DND-41 (cell line): ENCODE measurements around the gene SPRYD3.

ENCODE experiments used
- ATAC-seq: fragments of 200-7000 bp; cut with Tn5 transposase; 3 replicates; pipeline ENCODE4 v1.9.1; 2021; ENCODE audit warnings: low read depth; ENCODE audit not compliant: insufficient read depth
- DNase-seq: peaks from one replicate; pipeline ENCODE4 v3.0.0-alpha.2; 2020
- H2AFZ ChIP-seq: 2 replicates; pipeline ENCODE4 v1.6.0; 2012; ENCODE audit warnings: low read depth, low read length
- H3K27ac ChIP-seq: 2 replicates; pipeline ENCODE4 v1.5.1; 2012; ENCODE audit warnings: low read length, inconsistent platforms
- H3K27me3 ChIP-seq: fragments of 200-600 bp; sonication (generic); 2 replicates; pipeline ENCODE4 v1.6.0; 2012; ENCODE audit warnings: low read length, mild to moderate bottlenecking, inconsistent platforms; ENCODE audit not compliant: insufficient read depth, poor library complexity
- H3K36me3 ChIP-seq: 2 replicates; pipeline ENCODE4 v1.5.1; 2012; ENCODE audit warnings: low read length, inconsistent platforms; ENCODE audit not compliant: insufficient read depth
- H3K4me1 ChIP-seq: 2 replicates; pipeline ENCODE4 v1.5.1; 2012; ENCODE audit warnings: mild to moderate bottlenecking, low read length; ENCODE audit not compliant: insufficient read depth
- H3K4me2 ChIP-seq: 2 replicates; pipeline ENCODE4 v1.6.0; 2012; ENCODE audit warnings: mild to moderate bottlenecking, moderate library complexity, low read length, inconsistent platforms; ENCODE audit not compliant: insufficient read depth
- H3K4me3 ChIP-seq, 2 experiments: fragments of 200-600 bp in 1 of 2; shearing (Covaris generic) in 1 of 2; 2 replicates each; pipeline ENCODE4 v1.5.1; 2012 to 2016; ENCODE audit warnings: inconsistent platforms in 2 of 2, low read length in 2 of 2, mild to moderate bottlenecking in 2 of 2, low read depth in 1 of 2, moderate library complexity in 1 of 2
- H3K79me2 ChIP-seq: 2 replicates; pipeline ENCODE4 v1.6.0; 2012; ENCODE audit warnings: low read length, inconsistent platforms; ENCODE audit not compliant: insufficient read depth
- H3K9ac ChIP-seq: 2 replicates; pipeline ENCODE4 v1.6.0; 2012; ENCODE audit warnings: low read depth, mild to moderate bottlenecking, inconsistent platforms, low read length, moderate library complexity
- H3K9me3 ChIP-seq: 2 replicates; pipeline ENCODE4 v1.5.1; 2012; ENCODE audit warnings: low read length, moderate library complexity, mild to moderate bottlenecking, inconsistent platforms; ENCODE audit not compliant: insufficient read depth, severe bottlenecking
- H4K20me1 ChIP-seq: 2 replicates; pipeline ENCODE4 v1.6.0; 2012; ENCODE audit warnings: low read length; ENCODE audit not compliant: insufficient read depth
- CTCF ChIP-seq: IDR thresholded peaks from 2 replicates; pipeline ENCODE4 v1.5.1; 2012; ENCODE audit warnings: borderline replicate concordance, low read length, moderate library complexity, mild to moderate bottlenecking; ENCODE audit not compliant: poor library complexity, severe bottlenecking; ENCODE audit errors: extremely low read depth
- EZH2 ChIP-seq: IDR thresholded peaks from 3 replicates; pipeline ENCODE4 v1.6.1; 2012; ENCODE audit warnings: borderline replicate concordance, low read depth, mild to moderate bottlenecking, moderate library complexity, low read length, inconsistent platforms; ENCODE audit not compliant: severe bottlenecking

The SPRYD3 gene

GRCh38 chr12:53045696-53046045 is 33.5 kb downstream of the SPRYD3 start:
- Histone ChIP-seq H2AFZ (no peak overlapping the region), H3K79me2 (no peaks in the 10 kb centered on the region), H3K9me3 (no peaks in the 10 kb centered on the region), H3K9ac (no peak overlapping the region), H3K4me1 (peaks cover 18% of the 10 kb centered on the region), H4K20me1 (no peaks in the 10 kb centered on the region), H3K4me2 (no peak overlapping the region), H3K27ac (no peak overlapping the region), H3K27me3 (peaks cover 8% of the 10 kb centered on the region), H3K36me3 (peaks cover 5% of the 10 kb centered on the region; the same call in 1 of the 2 replicates), H3K4me3 (no peak overlapping the region)
- DNase-seq = no peak
- ATAC-seq = no peak
- no peak for TF ChIP-seq CTCF
- TF ChIP-seq EZH2 = no peak

- no peak for TF ChIP-seq CTCF
- no peak for TF ChIP-seq EZH2
- no peak overlapping the region for H3K9ac ChIP-seq
- peaks cover 5% of the 10 kb centered on the region; the same call in 1 of the 2 replicates for H3K36me3 ChIP-seq
- no peak overlapping the region for H3K4me3 ChIP-seq
- H3K27me3 ChIP-seq = peaks cover 8% of the 10 kb centered on the region
- peaks cover 18% of the 10 kb centered on the region for H3K4me1 ChIP-seq
- H3K79me2 ChIP-seq = no peaks in the 10 kb centered on the region
- no peaks in the 10 kb centered on the region for H3K9me3 ChIP-seq
- no peak for ATAC-seq
- no peaks in the 10 kb centered on the region for H4K20me1 ChIP-seq
- no peak for DNase-seq
- H2AFZ ChIP-seq = no peak overlapping the region
- no peak overlapping the region for H3K4me2 ChIP-seq
- H3K27ac ChIP-seq = no peak overlapping the region
Observed at GRCh38 chr12:53044896-53045695, 34.1 kb downstream of the SPRYD3 start.

GRCh38 chr12:53044052-53044581 is 35.1 kb downstream of the SPRYD3 start:
- no peak for ATAC-seq
- H3K4me3 ChIP-seq = no peak overlapping the region
- H3K4me1 ChIP-seq = peaks cover 18% of the 10 kb centered on the region

GRCh38 chr12:53042607-53043454 is 36.4 kb downstream of the SPRYD3 start:
- ATAC-seq = no peak
- no peaks in the 10 kb centered on the region for H3K79me2 ChIP-seq
- no peak overlapping the region for H2AFZ ChIP-seq
- H3K27me3 ChIP-seq = peaks cover 8% of the 10 kb centered on the region
- no peak overlapping the region for H3K27ac ChIP-seq
- peaks cover 27% of the 10 kb centered on the region for H3K36me3 ChIP-seq
- H3K9ac ChIP-seq = no peak overlapping the region
- H3K4me2 ChIP-seq = no peak overlapping the region
- peaks cover 11% of the 10 kb centered on the region for H3K4me1 ChIP-seq
- DNase-seq = no peak
- no peaks in the 10 kb centered on the region for H3K9me3 ChIP-seq
- no peak overlapping the region for H3K4me3 ChIP-seq
- TF ChIP-seq EZH2 (no peak), CTCF (no peak)
- H4K20me1 ChIP-seq = peaks cover 4% of the 10 kb centered on the region; the same call in 1 of the 2 replicates

More at GRCh38 chr12:53044052-53044581, 35.1 kb downstream of the SPRYD3 start:
- peaks cover 8% of the 10 kb centered on the region for H3K27me3 ChIP-seq
- no peak overlapping the region for H3K4me2 ChIP-seq
- H3K36me3 ChIP-seq = peaks cover 14% of the 10 kb centered on the region
- H4K20me1 ChIP-seq = peaks cover 4% of the 10 kb centered on the region; the same call in 1 of the 2 replicates
- H2AFZ ChIP-seq = no peak overlapping the region
- H3K79me2 ChIP-seq = no peaks in the 10 kb centered on the region
- H3K27ac ChIP-seq = no peak overlapping the region
- no peak for TF ChIP-seq EZH2
- no peak overlapping the region for H3K9ac ChIP-seq
- no peaks in the 10 kb centered on the region for H3K9me3 ChIP-seq
- DNase-seq = no peak
